HG02884 (cell line): Measurements from ENCODE around the gene ZMYM4.
"Not testable (repeated sequence)": the region's sequence is repeated elsewhere in the genome, so short reads cannot be mapped to it uniquely, and the experiment has no call there.

ENCODE experiments used
- ATAC-seq: cut with Tn5 transposase; IDR thresholded peaks from one replicate; pipeline ENCODE4 v1.9.1; 2021; ENCODE audit warnings: mild to moderate bottlenecking, moderate library complexity; ENCODE audit not compliant: unreplicated experiment

The ZMYM4 gene

GRCh38 chr1:35320937-35321336 is 52.4 kb downstream of the ZMYM4 start:
- ATAC-seq: no peak

DNA sequence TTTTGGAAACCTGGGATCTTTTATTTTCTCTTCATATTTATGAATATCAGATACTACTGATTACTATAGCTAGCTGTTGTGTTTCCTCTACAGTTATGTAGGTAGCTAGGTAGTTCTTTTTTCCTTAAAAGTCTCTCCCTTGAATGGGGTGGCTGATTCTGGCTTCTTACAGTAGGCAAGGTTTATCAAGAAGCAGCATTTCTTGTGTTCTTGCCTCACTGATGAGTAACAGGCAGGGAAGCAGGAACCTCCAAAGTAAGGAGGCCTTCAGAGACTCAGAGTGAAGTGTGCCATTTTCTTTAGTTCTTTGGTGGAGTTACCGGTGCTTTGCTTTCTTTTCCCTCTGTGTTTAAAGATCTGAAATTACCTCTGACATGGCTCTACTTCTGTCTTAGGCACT is 56.0 kb downstream of the ZMYM4 start:
- ATAC-seq: no peak

DNA sequence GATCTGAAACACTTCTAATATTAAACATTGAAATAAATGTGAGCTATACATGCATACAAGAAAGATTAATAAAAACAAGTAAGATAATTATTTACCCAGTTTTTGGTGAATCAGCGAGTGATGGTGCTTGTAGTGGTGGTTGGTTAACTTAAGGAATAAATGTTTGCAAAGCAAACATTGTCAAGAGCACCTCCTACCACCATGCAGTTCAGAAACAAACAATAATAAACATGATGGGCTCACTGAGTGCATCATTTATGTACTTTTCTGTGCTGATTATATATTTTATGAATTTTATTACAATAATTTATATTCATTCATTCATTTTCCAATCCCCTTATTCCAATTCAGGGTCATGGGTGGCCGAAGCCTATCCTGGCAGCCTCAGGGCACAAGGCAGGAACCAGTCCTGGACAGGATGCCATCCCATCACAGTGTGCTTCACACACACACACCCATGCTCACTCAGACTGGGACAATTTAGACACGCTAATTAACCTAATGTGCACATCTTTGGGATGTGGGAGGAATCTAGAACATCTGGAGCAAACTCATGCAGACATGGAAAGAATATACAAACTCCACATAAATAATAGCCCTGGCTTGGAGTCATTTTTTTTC is 57.8 kb downstream of the ZMYM4 start:
- ATAC-seq: no peak

DNA sequence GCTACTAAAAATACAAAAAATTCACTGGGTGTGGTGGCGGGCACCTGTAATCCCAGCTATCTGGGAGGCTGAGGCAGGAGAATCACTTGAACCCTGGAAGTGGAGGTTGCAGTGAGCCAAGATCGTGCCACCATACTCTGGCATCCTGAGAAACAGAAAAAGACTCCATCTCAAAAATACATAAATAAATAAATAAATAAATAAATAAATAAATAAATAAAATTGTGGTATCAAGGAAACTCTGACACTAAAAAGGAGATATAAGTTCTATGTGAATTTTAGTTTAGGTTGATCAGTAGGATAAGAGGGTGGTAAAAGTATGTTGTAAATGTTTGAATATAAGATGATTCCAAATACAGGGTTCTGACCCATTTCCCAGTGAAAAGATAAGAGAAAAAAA is 63.1 kb downstream of the ZMYM4 start:
- not testable (repeated sequence) for ATAC-seq

- ATAC-seq: no peak
These were observed 66.0 kb downstream of the ZMYM4 start for GRCh38 chr1:35334485-35334884.

- ATAC-seq: no peak
These were observed 72.0 kb downstream of the ZMYM4 start for GRCh38 chr1:35340519-35340918.

- ATAC-seq: no peak
These were observed 77.0 kb downstream of the ZMYM4 start for GRCh38 chr1:35345439-35345981.

DNA sequence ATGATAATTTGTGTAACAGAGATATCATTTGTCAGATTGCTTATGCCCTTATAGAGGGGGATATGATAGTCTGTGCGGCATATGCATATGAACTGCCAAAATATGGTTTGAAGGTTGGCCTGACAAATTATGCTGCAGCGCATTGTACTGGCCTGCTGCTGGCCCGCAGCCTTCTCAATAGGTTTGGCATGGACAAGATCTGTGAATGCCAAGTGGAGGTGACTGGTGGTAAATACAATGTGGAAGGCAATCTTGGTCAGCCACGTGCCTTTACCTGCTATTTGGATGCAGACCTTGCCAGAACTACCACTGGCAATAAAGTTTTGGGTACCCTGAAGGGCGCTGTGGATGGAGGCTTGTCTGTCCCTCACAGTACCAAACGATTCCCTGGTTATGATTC is 82.4 kb downstream of the ZMYM4 start:
- ATAC-seq: no peak

- no peak for ATAC-seq
These were observed 91.5 kb downstream of the ZMYM4 start for GRCh38 chr1:35359995-35360394.

DNA sequence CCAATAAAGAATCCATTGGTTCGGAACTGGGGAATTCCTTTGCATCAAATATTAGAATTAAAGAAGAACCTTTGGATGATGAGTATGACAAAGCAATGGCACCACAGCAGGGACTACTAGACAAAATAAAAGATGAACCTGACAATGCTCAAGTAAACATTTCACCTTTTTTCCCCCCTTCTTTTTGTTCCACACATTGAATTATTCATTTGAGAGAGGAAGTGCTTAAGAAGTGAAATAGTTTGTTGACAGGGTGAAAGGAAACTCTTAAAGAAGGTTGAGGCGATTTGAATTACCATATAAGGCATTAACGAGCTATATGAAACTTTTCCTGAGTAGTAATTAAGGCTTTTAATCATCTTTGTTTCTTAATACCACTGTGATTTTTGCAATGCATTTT is 93.1 kb downstream of the ZMYM4 start:
- ATAC-seq: no peak

DNA sequence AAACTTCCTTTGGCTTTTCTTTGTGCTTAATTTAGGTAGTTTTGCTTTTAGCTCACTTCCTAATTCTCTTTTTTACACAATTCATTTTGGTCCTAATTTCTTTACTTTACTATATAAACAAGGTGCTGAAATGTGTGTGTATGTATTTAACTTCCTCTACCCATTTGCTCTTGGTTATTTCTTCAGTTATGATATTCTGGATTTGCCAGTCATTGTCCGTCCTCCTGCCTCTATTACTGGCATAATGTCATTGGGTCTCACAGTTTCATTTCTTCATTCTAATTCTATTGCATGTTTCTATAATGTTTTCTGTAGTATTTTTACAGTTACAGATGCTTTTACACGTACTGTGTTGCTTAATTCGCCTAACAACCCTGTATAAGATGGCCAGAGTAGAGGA is 96.2 kb downstream of the ZMYM4 start:
- no peak for ATAC-seq

- ATAC-seq: no peak
These were observed 99.4 kb downstream of the ZMYM4 start for GRCh38 chr1:35367914-35368313.

GRCh38 chr1:35369922-35370671 is 101.6 kb downstream of the ZMYM4 start:
- ATAC-seq: no peak

DNA sequence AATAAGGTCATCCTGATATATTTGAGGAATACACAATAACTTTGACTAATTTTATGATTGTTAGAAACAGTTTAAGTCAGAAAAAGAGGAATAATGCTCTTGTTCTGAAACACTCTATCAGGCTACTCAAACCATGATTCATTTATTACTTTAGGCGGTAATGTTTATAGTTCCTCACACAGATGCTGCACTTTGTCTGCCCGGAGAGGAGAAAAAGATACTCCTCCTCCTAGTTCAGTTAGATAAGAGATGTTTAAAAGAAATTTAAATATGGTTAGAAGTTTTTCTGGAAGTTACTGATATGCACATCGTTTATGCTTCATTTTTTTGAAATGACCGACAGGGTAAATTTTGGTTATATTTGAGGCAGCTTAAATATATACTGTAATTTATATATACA is 103.0 kb downstream of the ZMYM4 start:
- no peak for ATAC-seq

GRCh38 chr1:35377555-35377954 is 109.0 kb downstream of the ZMYM4 start:
- no peak for ATAC-seq

- ATAC-seq: no peak
These were observed 111.0 kb downstream of the ZMYM4 start for GRCh38 chr1:35379317-35380000.

DNA sequence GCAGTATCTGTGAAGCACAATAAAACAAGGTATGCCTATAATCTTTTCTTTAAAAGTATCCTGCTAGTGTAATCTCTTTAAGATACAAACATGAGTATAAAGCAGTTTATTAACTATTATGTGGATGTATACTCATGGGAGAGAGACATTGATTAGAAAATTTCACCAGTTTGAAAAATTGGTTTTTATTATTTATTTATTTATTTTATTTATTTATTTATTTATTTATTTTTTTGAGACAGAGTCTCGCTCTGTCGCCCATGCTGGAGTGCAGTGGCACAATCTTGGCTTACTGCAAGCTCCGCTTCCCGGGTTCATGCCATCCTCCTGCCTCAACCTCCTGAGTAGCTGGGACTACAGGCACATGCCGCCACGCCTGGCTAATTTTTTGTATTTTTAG is 111.6 kb downstream of the ZMYM4 start:
- not testable (repeated sequence) for ATAC-seq

DNA sequence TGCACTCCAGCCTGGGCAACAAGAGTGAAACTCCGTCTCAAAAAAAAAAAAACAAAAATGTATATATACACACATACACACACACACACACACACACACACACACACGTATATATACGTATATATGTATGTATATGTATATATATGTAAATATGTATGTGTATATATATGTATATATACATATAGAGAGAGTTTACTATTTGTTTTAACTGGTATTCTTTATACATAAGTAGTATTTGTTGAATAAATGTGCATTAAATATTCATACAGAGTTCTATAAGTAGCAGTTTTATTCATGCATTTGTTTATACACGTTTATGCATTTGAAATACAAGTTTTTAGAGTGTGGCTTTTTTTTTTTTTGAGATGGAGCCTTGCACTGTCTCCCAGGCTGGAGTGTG is 113.6 kb downstream of the ZMYM4 start:
- ATAC-seq: no peak

DNA sequence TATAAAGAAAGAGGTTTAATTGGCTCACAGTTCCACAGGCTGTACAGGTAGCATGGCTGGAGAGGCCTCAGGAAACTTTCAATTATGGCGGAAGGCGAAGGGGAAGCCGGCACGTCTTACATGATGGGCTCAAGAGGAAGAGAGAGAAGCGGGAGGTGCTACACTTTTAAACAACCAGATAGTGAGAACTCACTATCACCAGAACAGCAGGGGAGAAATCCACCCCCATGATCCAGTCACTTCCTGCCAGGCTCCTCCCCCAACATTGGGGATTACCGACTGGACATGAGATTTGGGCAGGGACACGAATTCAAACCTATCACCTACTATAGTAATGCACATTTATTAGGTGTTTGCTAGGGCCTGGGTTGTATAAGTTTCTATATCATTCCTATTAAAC is 117.8 kb downstream of the ZMYM4 start:
- ATAC-seq: no peak

DNA sequence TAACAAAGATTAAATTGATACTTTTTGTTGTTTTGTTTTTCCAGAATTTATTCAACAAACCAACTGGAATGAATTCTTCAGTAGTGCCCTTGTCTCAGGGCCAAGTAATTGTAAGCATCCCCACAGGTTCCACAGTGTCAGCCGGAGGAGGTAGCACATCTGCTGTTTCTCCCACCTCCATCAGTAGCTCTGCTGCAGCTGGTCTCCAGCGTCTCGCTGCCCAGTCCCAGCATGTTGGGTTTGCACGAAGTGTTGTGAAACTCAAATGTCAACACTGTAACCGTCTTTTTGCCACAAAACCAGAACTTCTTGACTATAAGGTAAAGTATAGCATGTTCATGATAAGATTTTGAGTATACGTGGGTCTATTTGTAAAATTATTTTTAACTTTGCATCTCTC is 118.5 kb downstream of the ZMYM4 start:
- no peak for ATAC-seq

- ATAC-seq: no peak
These were observed 122.3 kb downstream of the ZMYM4 start for GRCh38 chr1:35390600-35391494.
